ENCODE results near the gene RPP30. TPM values are rescaled to one million over a fixed set of nuclear protein-coding genes. Genes with fewer than 3 reads are reported as not detected.

The RPP30 gene
- total RNA-seq, 2 donors from 2014 or later = 58.3 to 62.4 TPM

DNA sequence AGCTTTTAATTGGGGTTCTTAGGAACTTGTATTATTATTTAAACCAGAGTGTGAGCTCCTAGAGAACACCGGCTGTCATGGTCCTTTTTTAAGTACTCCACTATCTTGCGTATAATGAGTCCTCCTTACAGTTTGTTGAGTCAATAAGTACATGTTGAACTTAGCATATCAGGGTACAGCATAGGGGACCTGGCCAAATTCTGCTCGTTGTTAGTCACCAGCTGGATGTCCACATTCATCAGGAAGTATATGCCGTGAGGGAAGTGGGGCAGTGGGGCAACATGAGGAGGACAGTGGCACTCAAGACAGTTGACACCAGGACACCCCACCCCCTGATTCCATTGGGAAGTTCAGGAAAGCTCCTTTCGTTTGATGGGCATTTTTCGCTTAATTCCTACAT lies 16.6 kb downstream of the RPP30 start:
- no peak for DNase-seq
- H3K36me3 Mint-ChIP-seq (ENCODE audit: low read depth) = peaks cover 55% of the 10 kb centered on the region
- Histone ChIP-seq H3K27me3 (ENCODE audit: control insufficient read depth, insufficient read depth, low read length, poor library complexity, severe bottlenecking) (no peaks in the 10 kb centered on the region), H3K9me3 (ENCODE audit: control insufficient read depth, low read length) (no peaks in the 10 kb centered on the region), H3K36me3 (ENCODE audit: control insufficient read depth, insufficient read depth, low read length) (peaks cover 81% of the 10 kb centered on the region), H3K27ac (ENCODE audit: low read depth, low read length) (no peak overlapping the region), H3K4me3 (ENCODE audit: low read length) (no peak overlapping the region), H3K9ac (ENCODE audit: extremely low read depth, low read length, poor library complexity, severe bottlenecking) (no peak overlapping the region), H3K4me1 (ENCODE audit: control insufficient read depth, insufficient read depth, low read length) (no peaks in the 10 kb centered on the region)
- no peak overlapping the region for H3K4me3 Mint-ChIP-seq
- TF ChIP-seq, protein P1, sequence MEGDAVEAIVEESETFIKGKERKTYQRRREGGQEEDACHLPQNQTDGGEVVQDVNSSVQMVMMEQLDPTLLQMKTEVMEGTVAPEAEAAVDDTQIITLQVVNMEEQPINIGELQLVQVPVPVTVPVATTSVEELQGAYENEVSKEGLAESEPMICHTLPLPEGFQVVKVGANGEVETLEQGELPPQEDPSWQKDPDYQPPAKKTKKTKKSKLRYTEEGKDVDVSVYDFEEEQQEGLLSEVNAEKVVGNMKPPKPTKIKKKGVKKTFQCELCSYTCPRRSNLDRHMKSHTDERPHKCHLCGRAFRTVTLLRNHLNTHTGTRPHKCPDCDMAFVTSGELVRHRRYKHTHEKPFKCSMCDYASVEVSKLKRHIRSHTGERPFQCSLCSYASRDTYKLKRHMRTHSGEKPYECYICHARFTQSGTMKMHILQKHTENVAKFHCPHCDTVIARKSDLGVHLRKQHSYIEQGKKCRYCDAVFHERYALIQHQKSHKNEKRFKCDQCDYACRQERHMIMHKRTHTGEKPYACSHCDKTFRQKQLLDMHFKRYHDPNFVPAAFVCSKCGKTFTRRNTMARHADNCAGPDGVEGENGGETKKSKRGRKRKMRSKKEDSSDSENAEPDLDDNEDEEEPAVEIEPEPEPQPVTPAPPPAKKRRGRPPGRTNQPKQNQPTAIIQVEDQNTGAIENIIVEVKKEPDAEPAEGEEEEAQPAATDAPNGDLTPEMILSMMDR (conservative IDR thresholded peaks at IDR 0.05) = no peak
- H3K27ac Mint-ChIP-seq = no peak overlapping the region
- H3K27me3 Mint-ChIP-seq (ENCODE audit: insufficient read depth) = no peaks in the 10 kb centered on the region
- WGBS, 2 experiments (ENCODE audit: insufficient coverage in 1 of 2, insufficient read length in 1 of 2) = 95% methylated on average over 4 of the region's 6 CpGs
- H3K4me1 Mint-ChIP-seq = no peaks in the 10 kb centered on the region
- H3K9me3 Mint-ChIP-seq = no peaks in the 10 kb centered on the region

DNA sequence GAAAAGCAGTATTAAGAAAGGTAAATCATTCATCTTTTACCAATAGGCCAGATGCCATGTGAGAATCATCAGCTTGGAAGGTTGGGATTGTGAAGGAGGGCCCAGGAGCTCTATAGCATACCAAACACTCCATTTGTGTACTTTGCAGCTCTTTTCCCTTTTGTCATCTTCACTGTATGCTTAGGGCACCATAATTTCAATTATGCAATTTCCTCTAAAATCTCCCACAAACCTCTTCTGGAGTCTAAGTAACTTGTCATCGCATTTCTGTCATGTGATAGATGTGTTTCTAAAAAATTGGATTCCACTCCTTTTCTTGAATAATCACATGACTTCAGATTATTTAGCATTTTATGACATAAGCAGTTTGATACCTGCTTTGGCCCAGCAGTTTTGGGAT lies 17.9 kb downstream of the RPP30 start:
- Histone ChIP-seq H3K27me3 (ENCODE audit: control insufficient read depth, insufficient read depth, low read length, poor library complexity, severe bottlenecking) (no peaks in the 10 kb centered on the region), H3K9me3 (ENCODE audit: control insufficient read depth, low read length) (no peaks in the 10 kb centered on the region), H3K9ac (ENCODE audit: extremely low read depth, low read length, poor library complexity, severe bottlenecking) (no peak overlapping the region), H3K36me3 (ENCODE audit: control insufficient read depth, insufficient read depth, low read length) (peaks cover 81% of the 10 kb centered on the region), H3K4me3 (ENCODE audit: low read length) (no peak overlapping the region), H3K27ac (ENCODE audit: low read depth, low read length) (no peak overlapping the region), H3K4me1 (ENCODE audit: control insufficient read depth, insufficient read depth, low read length) (no peaks in the 10 kb centered on the region)
- DNase-seq = no peak
- 100% methylated on average over 1 of the region's 1 CpG; no CpG with 5 or more reads in 1 of the 2 experiments for WGBS, 2 experiments (ENCODE audit: insufficient coverage in 1 of 2, insufficient read length in 1 of 2)
- Mint-ChIP-seq H3K4me1 (no peaks in the 10 kb centered on the region), H3K27me3 (ENCODE audit: insufficient read depth) (no peaks in the 10 kb centered on the region), H3K9me3 (no peaks in the 10 kb centered on the region), H3K36me3 (ENCODE audit: low read depth) (peaks cover 53% of the 10 kb centered on the region), H3K4me3 (no peak overlapping the region), H3K27ac (no peak overlapping the region)
- TF ChIP-seq, protein P1 (conservative IDR thresholded peaks at IDR 0.05) = no peak

DNA sequence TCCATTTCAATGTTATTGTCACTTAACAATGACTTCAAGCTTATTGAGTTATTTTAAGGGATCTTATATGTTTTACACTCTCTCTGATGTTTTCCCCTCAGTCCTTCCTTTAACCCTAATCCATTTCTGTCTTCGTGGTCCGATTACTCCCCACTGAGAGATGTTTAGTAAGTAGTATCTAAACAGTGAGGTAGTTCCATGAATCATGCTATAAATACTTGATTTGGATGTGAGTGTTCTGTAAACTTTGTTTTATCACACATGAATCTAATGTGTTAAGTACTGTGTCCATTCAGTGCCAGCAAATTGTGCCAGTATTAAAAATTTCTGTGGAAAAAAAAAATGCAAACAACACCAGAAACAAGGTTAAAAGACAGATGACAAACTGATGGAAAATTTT lies 18.6 kb downstream of the RPP30 start:
- Histone ChIP-seq H3K9ac (ENCODE audit: extremely low read depth, low read length, poor library complexity, severe bottlenecking) (no peak overlapping the region), H3K27ac (ENCODE audit: low read depth, low read length) (no peak overlapping the region), H3K4me1 (ENCODE audit: control insufficient read depth, insufficient read depth, low read length) (no peaks in the 10 kb centered on the region), H3K27me3 (ENCODE audit: control insufficient read depth, insufficient read depth, low read length, poor library complexity, severe bottlenecking) (no peaks in the 10 kb centered on the region), H3K36me3 (ENCODE audit: control insufficient read depth, insufficient read depth, low read length) (peaks cover 80% of the 10 kb centered on the region), H3K4me3 (ENCODE audit: low read length) (no peak overlapping the region), H3K9me3 (ENCODE audit: control insufficient read depth, low read length) (no peaks in the 10 kb centered on the region)
- Mint-ChIP-seq H3K4me1 (no peaks in the 10 kb centered on the region), H3K27me3 (ENCODE audit: insufficient read depth) (no peaks in the 10 kb centered on the region), H3K9me3 (no peaks in the 10 kb centered on the region), H3K36me3 (ENCODE audit: low read depth) (peaks cover 52% of the 10 kb centered on the region), H3K27ac (no peak overlapping the region), H3K4me3 (no peak overlapping the region)
- 100% methylated on average over 1 of the region's 2 CpGs for WGBS, 2 experiments (ENCODE audit: insufficient coverage in 1 of 2, insufficient read length in 1 of 2)
- TF ChIP-seq, protein P1 (conservative IDR thresholded peaks at IDR 0.05) = no peak
- DNase-seq = no peak

Measured in endodermal cell (in vitro differentiated cells).